PC-3 (cell line): ENCODE measurements around the gene TGM5. TPM values are rescaled to one million over a fixed set of nuclear protein-coding genes. Genes with fewer than 3 reads are reported as not detected.
A peak's percentile ranks its signal among the peaks of the same experiment; 100 is the strongest.
"Not testable (repeated sequence)": the region's sequence is repeated elsewhere in the genome, so short reads cannot be mapped to it uniquely, and the experiment has no call there.

Experiments
- ATAC-seq: fragments of 200-7000 bp; cut with Tn5 transposase; 2 replicates; pipeline ENCODE4 v1.9.1; 2020; ENCODE audit warnings: mild to moderate bottlenecking, moderate library complexity
- BruUV-seq: library from RNA; stranded (reverse); fragments of 400-500 nt; replicated peaks from 2 replicates; lab custom pipeline; 2021; lab: Mats Ljungman, UMichigan
- CTCF ChIA-PET: fragments of 300-600 bp; sonication (Branson Sonifier 250); formaldehyde crosslinking; loops from one replicate; lab custom pipeline; 2022; ENCODE audit warnings: antibody characterized with exemption; lab: Charles Lee
- POLR2A ChIA-PET: fragments of 300-600 bp; sonication (Branson Sonifier 250); formaldehyde crosslinking; loops from one replicate; lab custom pipeline; 2022; ENCODE audit warnings: antibody characterized with exemption; ENCODE audit not compliant: unreplicated experiment; lab: Charles Lee
- DNase-seq: peaks from one replicate; pipeline ENCODE4 v3.0.0-alpha.2; 2015
- H2AFZ ChIP-seq: fragments of 300-600 bp; sonication (generic); 2 replicates; pipeline ENCODE4 v1.6.0; 2016; ENCODE audit warnings: antibody characterized with exemption, low read length
- H3F3A ChIP-seq: fragments of 300-600 bp; sonication (generic); one replicate; pipeline ENCODE4 v1.6.0; 2017; ENCODE audit warnings: antibody characterized with exemption, low read length, control low read depth, mild to moderate bottlenecking; ENCODE audit not compliant: unreplicated experiment
- H3K27ac ChIP-seq: fragments of 300-600 bp; sonication (generic); 2 replicates; pipeline ENCODE4 v1.5.1; 2016; ENCODE audit warnings: mild to moderate bottlenecking, low read length
- H3K27me3 ChIP-seq: fragments of 300-600 bp; sonication (generic); 2 replicates; pipeline ENCODE4 v1.6.1; 2016; ENCODE audit warnings: low read length, mixed read lengths
- H3K36me3 ChIP-seq: fragments of 300-600 bp; sonication (generic); 2 replicates; pipeline ENCODE4 v1.6.1; 2016; ENCODE audit warnings: low read depth, mixed run types, low read length, mixed read lengths
- H3K4me1 ChIP-seq: fragments of 300-600 bp; sonication (generic); 2 replicates; pipeline ENCODE4 v1.5.1; 2016; ENCODE audit warnings: low read length; ENCODE audit not compliant: insufficient read depth
- H3K4me2 ChIP-seq: fragments of 300-600 bp; sonication (generic); 2 replicates; pipeline ENCODE4 v1.6.0; 2016; ENCODE audit warnings: low read length
- H3K4me3 ChIP-seq: fragments of 300-600 bp; sonication (generic); 2 replicates; pipeline ENCODE4 v1.5.1; 2016; ENCODE audit warnings: mild to moderate bottlenecking, low read length, mixed read lengths
- H3K79me2 ChIP-seq: fragments of 300-600 bp; sonication (generic); 2 replicates; pipeline ENCODE4 v1.6.1; 2017; ENCODE audit warnings: low read length, mixed read lengths
- H3K9ac ChIP-seq: fragments of 300-600 bp; sonication (generic); 2 replicates; pipeline ENCODE4 v1.6.0; 2016; ENCODE audit warnings: mild to moderate bottlenecking, low read length
- H3K9me2 ChIP-seq: fragments of 300-600 bp; sonication (generic); replicated peaks from 2 replicates; pipeline ENCODE4 v1.6.1; 2016; ENCODE audit warnings: mixed run types, low read length, mixed read lengths
- H3K9me3 ChIP-seq: fragments of 300-600 bp; sonication (generic); 2 replicates; pipeline ENCODE4 v1.6.1; 2016; ENCODE audit warnings: low read length, mixed read lengths
- H4K20me1 ChIP-seq: fragments of 300-600 bp; sonication (generic); 2 replicates; pipeline ENCODE4 v1.6.1; 2016; ENCODE audit warnings: low read length, mixed read lengths
- EZH2 ChIP-seq: fragments of 300-600 bp; sonication (generic); IDR thresholded peaks from one replicate; pipeline ENCODE4 v1.6.1; 2017; ENCODE audit warnings: antibody characterized with exemption, mild to moderate bottlenecking, low read length; ENCODE audit not compliant: unreplicated experiment
- EZH2phosphoT487 ChIP-seq: fragments of 300-600 bp; sonication (generic); IDR thresholded peaks from 2 replicates; pipeline ENCODE4 v1.6.1; 2018; ENCODE audit warnings: mild to moderate bottlenecking, antibody characterized with exemption, low read length, borderline replicate concordance
- intact Hi-C: fragments of 100-400 bp; cut with micrococcal nuclease; formaldehyde crosslinking; loops from 2 replicates; pipeline ENCODE4 v1.9.0; 2023
- total RNA-seq: library from RNA; depleted of rRNA; stranded (reverse); fragments of >200 nt; gene quantifications from 2 replicates; pipeline ENCODE4 v1.2.3, GENCODE V29; 2014
- TF ChIP-seq, protein P1 (sequence below): fragments of 300-600 bp; sonication (generic); conservative IDR thresholded peaks from 2 replicates; pipeline ENCODE4 v1.5.1; 2017; ENCODE audit warnings: antibody characterized with exemption, low read depth, mild to moderate bottlenecking, low read length

TGM5 gene
- total RNA-seq, 1 experiment from 2014 or later, result not detected

DNA sequence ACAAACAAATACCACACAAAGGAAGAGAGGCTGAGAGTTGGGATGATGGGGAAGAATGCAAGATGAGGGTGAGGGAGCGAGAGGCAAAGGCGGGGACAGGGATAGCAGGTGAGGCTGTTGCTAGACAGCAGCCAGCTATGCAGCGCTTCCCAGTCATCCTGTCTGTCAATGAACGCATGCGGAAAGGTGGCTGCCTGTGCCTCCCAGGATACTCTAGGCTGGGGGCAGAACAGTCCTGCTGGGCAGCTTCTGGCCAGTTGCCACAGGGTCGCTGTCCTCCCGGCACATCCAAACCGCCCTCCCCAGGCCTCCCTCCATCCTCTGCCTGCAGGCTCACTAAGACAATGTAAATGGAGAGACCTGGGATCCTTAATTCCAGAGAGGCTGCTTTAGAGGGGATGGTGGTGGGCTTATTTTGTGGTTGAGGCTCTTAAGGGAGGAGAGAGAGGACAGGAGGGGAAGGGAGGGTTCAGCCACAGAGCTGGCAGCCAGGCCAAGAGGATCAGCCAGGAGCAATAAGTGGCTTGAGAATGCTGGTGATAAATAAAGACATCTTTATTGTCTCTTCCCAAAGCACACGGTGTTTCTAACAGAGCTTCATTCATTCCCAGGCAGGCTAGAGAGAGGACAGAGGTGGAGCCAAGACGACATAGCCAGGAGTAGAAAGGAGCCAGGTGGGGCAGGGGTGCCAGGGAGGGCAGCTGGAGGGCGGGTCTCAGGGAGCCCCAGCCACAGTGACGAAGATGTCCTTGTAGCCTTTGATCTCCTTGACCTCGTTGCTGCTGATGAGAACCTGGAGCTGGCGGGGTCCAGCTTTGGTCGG, 9.2 kb upstream of the TGM5 start:
- H3K9ac ChIP-seq, result no peak overlapping the region
- H3K9me2 ChIP-seq, result no peaks in the 10 kb centered on the region
- H3K4me3 ChIP-seq, result no peak overlapping the region
- intact Hi-C loops, result no loop called here
- H3K4me2 ChIP-seq, result no peak overlapping the region
- DNase-seq, result no peak
- ChIA-PET CTCF (no interaction called here), POLR2A (no interaction called here)
- no peaks in the 10 kb centered on the region for H3K9me3 ChIP-seq
- H3K4me1 ChIP-seq, result peaks cover 3% of the 10 kb centered on the region; the same call in 1 of the 2 replicates
- no peaks in the 10 kb centered on the region for H4K20me1 ChIP-seq
- no peaks in the 10 kb centered on the region for H3K79me2 ChIP-seq
- no peaks in the 10 kb centered on the region; the same call in 1 of the 2 replicates for H3K27me3 ChIP-seq
- TF ChIP-seq, protein P1, sequence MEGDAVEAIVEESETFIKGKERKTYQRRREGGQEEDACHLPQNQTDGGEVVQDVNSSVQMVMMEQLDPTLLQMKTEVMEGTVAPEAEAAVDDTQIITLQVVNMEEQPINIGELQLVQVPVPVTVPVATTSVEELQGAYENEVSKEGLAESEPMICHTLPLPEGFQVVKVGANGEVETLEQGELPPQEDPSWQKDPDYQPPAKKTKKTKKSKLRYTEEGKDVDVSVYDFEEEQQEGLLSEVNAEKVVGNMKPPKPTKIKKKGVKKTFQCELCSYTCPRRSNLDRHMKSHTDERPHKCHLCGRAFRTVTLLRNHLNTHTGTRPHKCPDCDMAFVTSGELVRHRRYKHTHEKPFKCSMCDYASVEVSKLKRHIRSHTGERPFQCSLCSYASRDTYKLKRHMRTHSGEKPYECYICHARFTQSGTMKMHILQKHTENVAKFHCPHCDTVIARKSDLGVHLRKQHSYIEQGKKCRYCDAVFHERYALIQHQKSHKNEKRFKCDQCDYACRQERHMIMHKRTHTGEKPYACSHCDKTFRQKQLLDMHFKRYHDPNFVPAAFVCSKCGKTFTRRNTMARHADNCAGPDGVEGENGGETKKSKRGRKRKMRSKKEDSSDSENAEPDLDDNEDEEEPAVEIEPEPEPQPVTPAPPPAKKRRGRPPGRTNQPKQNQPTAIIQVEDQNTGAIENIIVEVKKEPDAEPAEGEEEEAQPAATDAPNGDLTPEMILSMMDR, result no peak
- TF ChIP-seq EZH2, result no peak
- TF ChIP-seq EZH2phosphoT487, result no peak
- no peaks in the 10 kb centered on the region for H3F3A ChIP-seq
- ATAC-seq, result no peak
- H3K36me3 ChIP-seq, result no peaks in the 10 kb centered on the region
- no peak overlapping the region for H3K27ac ChIP-seq
- no peak overlapping the region for H2AFZ ChIP-seq
- no TSS peak for BruUV-seq

DNA sequence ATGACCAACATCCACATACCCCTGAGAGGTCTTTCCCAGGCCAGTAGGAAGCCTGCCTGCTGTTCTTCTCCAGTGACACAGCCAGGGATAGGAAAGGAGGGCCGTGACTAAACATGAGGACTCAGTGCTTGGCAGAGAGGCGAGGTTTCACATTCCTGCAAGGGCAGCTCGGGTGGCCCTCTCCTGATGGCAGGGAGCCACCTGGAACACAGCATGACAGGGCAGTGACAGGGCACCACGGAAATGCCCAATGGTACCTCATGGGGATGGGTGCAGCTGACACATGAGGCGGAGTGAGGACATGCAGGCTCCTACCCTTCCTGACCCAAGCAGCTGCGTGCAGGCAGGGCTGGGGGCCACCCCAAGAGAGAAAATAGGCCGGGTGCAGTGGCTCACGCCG, 7.4 kb upstream of the TGM5 start:
- no peaks in the 10 kb centered on the region for H3K9me2 ChIP-seq
- no peaks in the 10 kb centered on the region for H4K20me1 ChIP-seq
- no peak overlapping the region for H3K9ac ChIP-seq
- no peak overlapping the region for H3K4me3 ChIP-seq
- H3K79me2 ChIP-seq, result no peaks in the 10 kb centered on the region
- no peaks in the 10 kb centered on the region for H3F3A ChIP-seq
- BruUV-seq, result no TSS peak
- no peak overlapping the region for H3K27ac ChIP-seq
- no peaks in the 10 kb centered on the region for H3K9me3 ChIP-seq
- no peaks in the 10 kb centered on the region for H3K36me3 ChIP-seq
- TF ChIP-seq EZH2phosphoT487 (no peak), EZH2 (no peak)
- TF ChIP-seq, protein P1, result no peak
- no peak overlapping the region for H2AFZ ChIP-seq
- intact Hi-C loops, result no loop called here
- ATAC-seq (peak; percentile 85), DNase-seq (peak; percentile 83)
- ChIA-PET CTCF (no interaction called here), POLR2A (no interaction called here)
- 0 out of 2 replicates have a peak, but pooled peaks cover 4% of the 10 kb centered on the region for H3K27me3 ChIP-seq
- H3K4me2 ChIP-seq, result no peak overlapping the region
- peaks cover 3% of the 10 kb centered on the region; the same call in 1 of the 2 replicates for H3K4me1 ChIP-seq

DNA sequence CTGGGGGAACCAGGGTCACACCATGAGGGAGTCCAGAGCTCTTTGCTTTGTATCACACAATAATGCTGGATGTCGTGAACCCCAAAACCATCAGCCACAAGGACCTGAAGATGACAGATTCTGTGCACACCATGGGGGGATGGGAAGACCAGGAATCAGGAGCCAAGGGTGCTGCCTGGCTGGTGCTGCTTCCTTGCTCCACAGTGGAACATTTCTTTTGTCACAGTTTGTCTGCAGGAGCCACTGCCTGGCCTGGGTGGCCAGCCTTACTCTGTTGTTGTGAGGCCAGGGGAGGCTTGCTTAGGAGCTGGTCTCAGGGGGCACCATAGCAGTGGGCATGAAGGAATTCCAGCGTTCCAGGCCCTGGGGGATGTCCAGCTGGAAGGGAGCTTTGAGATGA, 6.5 kb upstream of the TGM5 start:
- Histone ChIP-seq H3K27me3 (0 out of 2 replicates have a peak, but pooled peaks cover 4% of the 10 kb centered on the region), H3K9me3 (no peaks in the 10 kb centered on the region), H4K20me1 (no peaks in the 10 kb centered on the region), H3K4me1 (peaks cover 3% of the 10 kb centered on the region; the same call in 1 of the 2 replicates), H3K79me2 (no peaks in the 10 kb centered on the region), H3K4me2 (no peak overlapping the region), H3K4me3 (no peak overlapping the region), H3K9ac (no peak overlapping the region), H3K9me2 (no peaks in the 10 kb centered on the region), H3F3A (no peaks in the 10 kb centered on the region), H2AFZ (no peak overlapping the region), H3K36me3 (no peaks in the 10 kb centered on the region), H3K27ac (no peak overlapping the region)
- no peak for ATAC-seq
- intact Hi-C loops, result no loop called here
- ChIA-PET POLR2A (no interaction called here), CTCF (interaction anchor here (0.6 kb wide), 1 partner anchor 12 kb away, joined by 4 read pairs; no protein-coding TSS in a partner anchor)
- DNase-seq, result no peak
- TF ChIP-seq EZH2 (no peak), EZH2phosphoT487 (no peak)
- TF ChIP-seq, protein P1, result no peak
- BruUV-seq, result no TSS peak

DNA sequence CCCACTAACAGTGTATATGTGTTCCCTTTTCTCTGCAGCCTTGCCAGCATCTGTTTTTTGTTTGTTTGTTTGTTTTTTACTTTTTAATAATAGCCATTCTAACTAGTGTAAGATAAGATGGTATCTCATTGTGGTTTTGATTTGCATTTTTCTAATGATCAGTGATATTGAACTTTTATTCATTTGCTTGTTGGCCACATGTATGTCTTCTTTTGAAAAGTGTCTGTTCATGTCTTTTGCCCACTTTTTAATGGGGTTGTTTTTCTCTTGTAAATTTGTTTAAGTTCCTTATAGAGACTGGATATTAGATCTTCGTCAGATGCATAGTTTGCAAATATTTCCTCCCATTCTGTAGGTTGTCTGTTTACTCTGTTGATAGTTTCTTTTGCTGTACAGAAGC, 5.2 kb upstream of the TGM5 start:
- ATAC-seq, H3K9me3 ChIP-seq, POLR2A ChIA-PET, H2AFZ ChIP-seq, BruUV-seq, CTCF ChIA-PET, intact Hi-C loops, H4K20me1 ChIP-seq, H3F3A ChIP-seq, H3K27ac ChIP-seq, H3K36me3 ChIP-seq, H3K4me3 ChIP-seq, H3K4me2 ChIP-seq, H3K4me1 ChIP-seq, H3K27me3 ChIP-seq, DNase-seq, H3K9me2 ChIP-seq, H3K79me2 ChIP-seq, H3K9ac ChIP-seq: not testable (repeated sequence)
